Measurements from ENCODE around the gene BID.

- TF ChIP-seq CTCF (IDR thresholded peaks at IDR 0.05): no peak
- no peak for TF ChIP-seq POLR2A (IDR thresholded peaks at IDR 0.05)
These were observed 6.0 kb upstream of the BID start for GRCh38 chr22:17780116-17780740.
